ENCODE data around the gene KLK11. TPM values are rescaled to one million over a fixed set of nuclear protein-coding genes. Genes with fewer than 3 reads are reported as not detected.

The KLK11 gene
- total and polyA plus RNA-seq, 2 of the 8 experiments (the other 6 are each of a cell fraction or from before 2014, with no cell fraction given), result 0.45 TPM; not detected in 1

GRCh38 chr19:51007488-51007887 lies 18.9 kb downstream of the KLK11 start:
- Histone ChIP-seq H2BK120ac (replicated peaks; ENCODE audit: low read depth, low read length) (no peak overlapping the region), H3K9me3 (ENCODE audit: insufficient read depth in 2 of 2, low read depth in 1 of 2, low read length in 1 of 2) (no peaks in the 10 kb centered on the region), H2BK15ac (ENCODE audit: low read length) (no peak overlapping the region), H3K4ac (replicated peaks; ENCODE audit: insufficient read length, low read depth, low read length) (no peak overlapping the region), H3K23me2 (ENCODE audit: low read depth, low read length) (no peaks in the 10 kb centered on the region), H2AFZ (ENCODE audit: low read length) (no peak overlapping the region), H3K27ac (ENCODE audit: low read depth, low read length) (no peak overlapping the region), H3K23ac (ENCODE audit: insufficient read length) (no peak overlapping the region), H3K4me3 (ENCODE audit: extremely low read depth in 1 of 4, insufficient read depth in 2 of 4, low read depth in 3 of 4, low read length in 4 of 4) (no peak overlapping the region), H2BK5ac (ENCODE audit: low read depth, low read length) (no peak overlapping the region), H3K79me2 (ENCODE audit: control insufficient read depth in 1 of 2, insufficient read depth in 2 of 2, low read length in 2 of 2) (no peaks in the 10 kb centered on the region), H3K18ac (ENCODE audit: extremely low read depth, low read length) (no peak overlapping the region), H4K20me1 (replicated peaks in 1 of 2; ENCODE audit: control insufficient read depth in 1 of 2, insufficient read depth in 2 of 2, low read length in 2 of 2) (no peaks in the 10 kb centered on the region), H3K79me1 (ENCODE audit: low read depth, low read length) (no peaks in the 10 kb centered on the region), H3K27me3 (replicated peaks in 1 of 4; ENCODE audit: control insufficient read depth in 3 of 4, extremely low read depth in 1 of 4, insufficient read depth in 3 of 4, low read length in 3 of 4) (no peaks in the 10 kb centered on the region), H3K9ac (replicated peaks in 1 of 4; ENCODE audit: extremely low read depth in 1 of 4, low read depth in 3 of 4, low read length in 3 of 4) (no peak overlapping the region), H4K8ac (ENCODE audit: extremely low read depth, insufficient read depth, low read length) (no peak overlapping the region), H2BK20ac (ENCODE audit: low read length) (no peak overlapping the region), H2AK5ac (ENCODE audit: low read depth, low read length) (no peak overlapping the region), H4K5ac (ENCODE audit: insufficient read length, low read depth, low read length) (no peak overlapping the region), H3K14ac (ENCODE audit: insufficient read length) (no peak overlapping the region), H3K56ac (replicated peaks; ENCODE audit: insufficient read length, low read depth, low read length) (no peak overlapping the region), H3K4me2 (ENCODE audit: insufficient read depth in 1 of 2, low read depth in 2 of 2, low read length in 2 of 2) (no peak overlapping the region), H3K4me1 (replicated peaks in 1 of 4; ENCODE audit: control insufficient read depth in 3 of 4, insufficient read depth in 4 of 4, low read length in 3 of 4) (no peaks in the 10 kb centered on the region; a peak in 1 of 7 replicates), H2BK12ac (ENCODE audit: low read depth, low read length) (no peak overlapping the region), H4K91ac (replicated peaks; ENCODE audit: insufficient read length, low read length) (no peak overlapping the region), H3K36me3 (ENCODE audit: control insufficient read depth in 2 of 4, insufficient read depth in 4 of 4, low read length in 3 of 4) (no peaks in the 10 kb centered on the region)
- DNase-seq (ENCODE audit: low read depth in 1 of 2, low spot score in 2 of 2), result no peak
- ChIA-PET POLR2A (ENCODE audit: partially characterized antibody) (no interaction called here), CTCF (ENCODE audit: partially characterized antibody) (interaction anchor here (0.6 to 1.3 kb wide), 2 partner anchors 9 to 24 kb away, joined by 3 to 6 read pairs; partner anchors contain the start of gene KLK7)
- WGBS, 2 experiments (ENCODE audit: extremely low coverage in 1 of 2, insufficient coverage in 1 of 2, insufficient read length in 1 of 2, insufficient replicate concordance in 2 of 2, low coverage in 1 of 2, low lambda C conversion rate in 2 of 2, missing lambda C conversion rate in 1 of 2), result 85% methylated on average over 3 of the region's 3 CpGs; no CpG with 5 or more reads in 1 of the 2 experiments
- FAIRE-seq, result no peak
- TF ChIP-seq YY1 (IDR thresholded peaks at IDR 0.05; ENCODE audit: low read depth, low read length) (no peak), SUZ12 (IDR thresholded peaks at IDR 0.05; ENCODE audit: low read length) (no peak), KDM4A (IDR thresholded peaks at IDR 0.05; ENCODE audit: low read depth, low read length, severe bottlenecking) (no peak)

Measured in H1 (cell line).